T-helper 2 cell treated with Interferon-gamma antibody and Interleukin-4, amounts not matched to agents 5 μg/mL and 100 μg/mL, for 36 hours (primary cell): ENCODE data around the gene CST3.

Experiments used
- DNase-seq: peaks from one replicate; pipeline ENCODE4 v3.0.0; 2021; ENCODE audit warnings: low spot score
- H3K27ac Mint-ChIP-seq: one replicate; pipeline ENCODE4 v1.8.0; 2021; ENCODE audit warnings: mild to moderate bottlenecking, mixed read lengths
- H3K27me3 Mint-ChIP-seq: one replicate; pipeline ENCODE4 v1.8.0; 2021; ENCODE audit warnings: low read depth, mixed read lengths
- H3K36me3 Mint-ChIP-seq: one replicate; pipeline ENCODE4 v1.8.0; 2021; ENCODE audit warnings: low read depth, mixed read lengths
- H3K4me1 Mint-ChIP-seq: one replicate; pipeline ENCODE4 v1.8.0; 2021; ENCODE audit warnings: low read depth, mixed read lengths
- H3K4me3 Mint-ChIP-seq: one replicate; pipeline ENCODE4 v1.8.0; 2022; ENCODE audit warnings: mild to moderate bottlenecking, moderate library complexity, mixed read lengths
- H3K9me3 Mint-ChIP-seq: one replicate; pipeline ENCODE4 v1.8.0; 2021; ENCODE audit warnings: mixed read lengths

Gene CST3

DNA sequence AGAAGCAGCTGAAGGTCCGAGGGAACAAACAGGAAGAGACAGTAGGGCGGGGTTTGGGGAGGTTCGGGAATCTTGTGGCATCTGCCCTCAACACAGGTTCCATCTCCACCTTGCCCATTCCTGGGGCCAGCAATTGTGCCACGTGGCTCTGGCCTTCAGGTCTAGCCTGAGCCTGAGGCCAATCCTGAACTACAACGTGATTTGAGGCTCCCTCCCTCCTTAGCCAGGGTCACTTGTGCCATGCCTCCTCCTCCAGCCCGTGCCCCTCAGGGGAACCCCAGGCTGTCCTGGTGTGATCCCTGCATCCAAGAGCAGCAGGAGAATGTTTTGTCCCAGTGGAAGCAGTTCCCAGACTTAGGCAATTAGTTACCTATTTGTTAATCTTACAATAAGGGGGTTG lies 35.1 kb downstream of the CST3 start:
- H3K27ac Mint-ChIP-seq: no peak overlapping the region
- peaks cover 3% of the 10 kb centered on the region for H3K4me1 Mint-ChIP-seq
- no peaks in the 10 kb centered on the region for H3K36me3 Mint-ChIP-seq
- no peaks in the 10 kb centered on the region for H3K9me3 Mint-ChIP-seq
- H3K27me3 Mint-ChIP-seq: peaks cover 1% of the 10 kb centered on the region
- no peak for DNase-seq
- H3K4me3 Mint-ChIP-seq: no peak overlapping the region

- Mint-ChIP-seq H3K27me3 (peaks cover 1% of the 10 kb centered on the region), H3K9me3 (no peaks in the 10 kb centered on the region), H3K27ac (no peak overlapping the region), H3K4me3 (no peak overlapping the region), H3K4me1 (peaks cover 3% of the 10 kb centered on the region), H3K36me3 (no peaks in the 10 kb centered on the region)
- no peak for DNase-seq
Observed at GRCh38 chr20:23602241-23602640, 35.5 kb downstream of the CST3 start.

DNA sequence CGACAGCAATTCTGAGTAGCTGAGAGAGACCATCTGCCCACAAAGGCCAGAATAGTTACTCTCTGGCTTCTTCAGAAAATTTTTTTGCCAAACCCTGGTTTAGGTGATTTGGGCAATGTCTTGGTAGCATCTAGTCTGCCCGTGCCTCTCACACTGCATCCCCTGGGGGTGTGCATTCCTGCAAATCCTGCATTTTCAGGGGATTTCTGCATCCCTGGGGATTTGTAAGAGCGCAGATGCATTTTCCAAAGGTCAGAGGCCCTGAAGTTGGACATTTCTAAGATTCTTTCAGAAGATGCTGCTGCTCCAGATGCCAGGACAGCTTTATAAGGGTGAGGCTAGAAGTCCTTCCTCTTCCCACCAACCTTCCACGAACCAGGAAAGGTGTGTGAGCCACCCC lies 36.0 kb downstream of the CST3 start:
- no peak overlapping the region for H3K4me3 Mint-ChIP-seq

GRCh38 chr20:23598481-23598880 lies 39.3 kb downstream of the CST3 start:
- H3K4me3 Mint-ChIP-seq: no peak overlapping the region
- DNase-seq: no peak
- peaks cover 1% of the 10 kb centered on the region for H3K27me3 Mint-ChIP-seq
- H3K27ac Mint-ChIP-seq: no peak overlapping the region
- no peaks in the 10 kb centered on the region for H3K9me3 Mint-ChIP-seq
- no peaks in the 10 kb centered on the region for H3K4me1 Mint-ChIP-seq
- no peaks in the 10 kb centered on the region for H3K36me3 Mint-ChIP-seq

More for the DNA sequence above, 36.0 kb downstream of the CST3 start:
- Mint-ChIP-seq H3K4me1 (peaks cover 2% of the 10 kb centered on the region), H3K27me3 (peaks cover 1% of the 10 kb centered on the region), H3K27ac (no peak overlapping the region), H3K36me3 (no peaks in the 10 kb centered on the region), H3K9me3 (no peaks in the 10 kb centered on the region)
- DNase-seq: no peak

- H3K9me3 Mint-ChIP-seq: no peaks in the 10 kb centered on the region
Observed at GRCh38 chr20:23596579-23597250, 41.0 kb downstream of the CST3 start.

DNA sequence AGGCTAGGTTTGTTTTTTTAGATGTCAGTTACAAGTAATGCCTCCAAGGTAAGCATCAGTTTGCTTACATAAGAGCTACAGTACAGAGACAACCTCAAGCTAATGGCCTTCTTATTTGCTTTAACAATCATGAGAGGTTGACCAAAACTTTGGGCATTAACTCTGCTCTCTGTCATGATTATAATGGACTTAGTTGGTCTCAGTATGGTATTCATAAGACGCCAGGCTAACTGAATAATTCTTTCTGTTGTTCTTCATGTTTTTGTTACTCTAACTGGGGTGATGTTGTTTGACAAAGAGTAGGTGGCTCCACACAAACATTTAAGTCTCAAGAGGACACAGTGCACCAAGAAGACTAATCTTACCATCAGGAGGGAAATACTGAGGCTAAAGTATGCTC lies 41.8 kb downstream of the CST3 start:
- Mint-ChIP-seq H3K4me3 (no peak overlapping the region), H3K4me1 (no peaks in the 10 kb centered on the region), H3K27ac (no peak overlapping the region), H3K9me3 (no peaks in the 10 kb centered on the region), H3K27me3 (peaks cover 1% of the 10 kb centered on the region), H3K36me3 (no peaks in the 10 kb centered on the region)
- no peak for DNase-seq

More at GRCh38 chr20:23596579-23597250, 41.0 kb downstream of the CST3 start:
- Mint-ChIP-seq H3K27me3 (peaks cover 1% of the 10 kb centered on the region), H3K36me3 (no peaks in the 10 kb centered on the region), H3K4me3 (no peak overlapping the region), H3K27ac (no peak overlapping the region), H3K4me1 (no peaks in the 10 kb centered on the region)
- no peak for DNase-seq

GRCh38 chr20:23588434-23589403 lies 49.0 kb downstream of the CST3 start:
- Mint-ChIP-seq H3K27ac (no peak overlapping the region), H3K27me3 (peaks cover 5% of the 10 kb centered on the region), H3K4me1 (no peaks in the 10 kb centered on the region), H3K9me3 (no peaks in the 10 kb centered on the region), H3K4me3 (no peak overlapping the region), H3K36me3 (no peaks in the 10 kb centered on the region)
- no peak for DNase-seq

GRCh38 chr20:23587631-23588030 lies 50.1 kb downstream of the CST3 start:
- Mint-ChIP-seq H3K9me3 (no peaks in the 10 kb centered on the region), H3K36me3 (no peaks in the 10 kb centered on the region), H3K27ac (no peak overlapping the region), H3K4me3 (no peak overlapping the region), H3K4me1 (no peaks in the 10 kb centered on the region), H3K27me3 (peaks cover 5% of the 10 kb centered on the region)
- no peak for DNase-seq

GRCh38 chr20:23586735-23587525 lies 50.8 kb downstream of the CST3 start:
- no peak overlapping the region for H3K4me3 Mint-ChIP-seq
- H3K36me3 Mint-ChIP-seq: no peaks in the 10 kb centered on the region
- no peak overlapping the region for H3K27ac Mint-ChIP-seq
- H3K9me3 Mint-ChIP-seq: no peaks in the 10 kb centered on the region
- H3K27me3 Mint-ChIP-seq: peaks cover 5% of the 10 kb centered on the region
- DNase-seq: no peak
- no peaks in the 10 kb centered on the region for H3K4me1 Mint-ChIP-seq

DNA sequence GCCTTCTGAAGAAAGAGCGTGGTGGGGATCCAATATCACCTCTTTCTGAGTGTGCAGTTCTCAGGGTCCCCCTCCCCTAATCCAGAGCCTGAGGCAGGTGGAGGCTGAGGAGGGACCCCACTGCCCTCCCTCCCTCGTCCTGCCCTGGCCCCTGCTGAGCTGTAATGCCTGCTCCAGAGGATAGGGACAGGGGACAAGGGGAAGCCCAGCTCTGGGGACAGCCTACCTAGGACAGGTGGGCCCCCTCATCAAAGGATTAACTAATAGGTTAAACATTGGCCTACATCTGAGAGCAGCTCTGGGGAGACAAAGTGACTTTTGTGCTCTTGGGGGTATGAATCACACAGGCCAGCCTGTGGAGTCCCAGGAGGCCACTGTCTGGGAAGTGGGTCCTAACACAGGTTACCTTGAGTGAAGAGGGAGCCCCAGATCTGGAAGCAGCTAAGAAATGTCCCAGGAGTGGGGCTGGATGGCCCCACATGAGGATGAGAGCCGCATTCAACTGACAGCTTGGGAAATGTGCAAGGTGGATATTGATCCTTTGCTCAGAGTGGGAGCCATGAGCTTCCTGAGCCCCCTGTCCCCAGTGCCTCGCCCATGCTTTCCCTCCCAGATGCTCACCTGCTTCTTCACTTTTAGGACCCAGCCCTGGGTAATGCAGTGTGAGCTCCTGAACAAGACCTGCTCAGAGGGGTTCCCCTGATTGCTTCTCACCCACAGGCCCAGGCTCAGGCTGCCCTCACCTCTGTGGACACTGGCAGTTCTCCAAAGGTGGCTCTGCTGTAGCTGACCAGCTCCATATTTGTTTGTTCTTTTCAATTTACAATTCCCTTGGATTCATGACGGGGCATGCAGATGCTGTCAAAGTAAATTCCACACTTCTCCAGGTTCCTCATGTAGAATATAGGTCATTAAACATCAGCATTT lies 51.7 kb downstream of the CST3 start:
- Mint-ChIP-seq H3K4me1 (no peaks in the 10 kb centered on the region), H3K4me3 (no peak overlapping the region), H3K27ac (no peak overlapping the region), H3K36me3 (no peaks in the 10 kb centered on the region), H3K9me3 (no peaks in the 10 kb centered on the region), H3K27me3 (peaks cover 7% of the 10 kb centered on the region)
- no peak for DNase-seq

DNA sequence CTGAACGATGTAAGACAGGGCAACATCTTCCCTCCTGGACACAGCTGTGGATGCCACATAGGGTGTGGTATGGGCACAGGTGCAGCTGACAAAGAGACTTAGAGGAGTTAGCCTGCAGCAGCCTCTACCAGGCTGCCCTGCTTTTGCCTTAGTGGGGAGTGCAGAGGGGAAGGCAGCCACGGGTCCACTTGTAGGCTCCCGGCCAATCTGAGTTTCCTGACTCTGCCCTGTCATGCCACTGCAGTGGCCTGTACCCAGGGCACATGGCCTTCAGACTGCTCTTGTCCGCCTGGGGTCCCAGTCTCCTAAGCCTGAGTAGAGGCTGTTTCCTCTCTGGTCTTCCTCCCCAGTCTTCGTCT lies 52.3 kb downstream of the CST3 start:
- no peaks in the 10 kb centered on the region for H3K36me3 Mint-ChIP-seq
- H3K9me3 Mint-ChIP-seq: no peaks in the 10 kb centered on the region
- H3K27me3 Mint-ChIP-seq: peaks cover 7% of the 10 kb centered on the region
- H3K27ac Mint-ChIP-seq: no peak overlapping the region
- no peak for DNase-seq
- no peaks in the 10 kb centered on the region for H3K4me1 Mint-ChIP-seq
- H3K4me3 Mint-ChIP-seq: no peak overlapping the region

- Mint-ChIP-seq H3K4me3 (no peak overlapping the region), H3K9me3 (no peaks in the 10 kb centered on the region), H3K4me1 (no peaks in the 10 kb centered on the region), H3K36me3 (no peaks in the 10 kb centered on the region), H3K27ac (no peak overlapping the region), H3K27me3 (peaks cover 7% of the 10 kb centered on the region)
- DNase-seq: no peak
Observed at GRCh38 chr20:23584434-23585199, 53.1 kb downstream of the CST3 start.
